ENCODE data around the gene ZG16B.

ZG16B gene

DNA sequence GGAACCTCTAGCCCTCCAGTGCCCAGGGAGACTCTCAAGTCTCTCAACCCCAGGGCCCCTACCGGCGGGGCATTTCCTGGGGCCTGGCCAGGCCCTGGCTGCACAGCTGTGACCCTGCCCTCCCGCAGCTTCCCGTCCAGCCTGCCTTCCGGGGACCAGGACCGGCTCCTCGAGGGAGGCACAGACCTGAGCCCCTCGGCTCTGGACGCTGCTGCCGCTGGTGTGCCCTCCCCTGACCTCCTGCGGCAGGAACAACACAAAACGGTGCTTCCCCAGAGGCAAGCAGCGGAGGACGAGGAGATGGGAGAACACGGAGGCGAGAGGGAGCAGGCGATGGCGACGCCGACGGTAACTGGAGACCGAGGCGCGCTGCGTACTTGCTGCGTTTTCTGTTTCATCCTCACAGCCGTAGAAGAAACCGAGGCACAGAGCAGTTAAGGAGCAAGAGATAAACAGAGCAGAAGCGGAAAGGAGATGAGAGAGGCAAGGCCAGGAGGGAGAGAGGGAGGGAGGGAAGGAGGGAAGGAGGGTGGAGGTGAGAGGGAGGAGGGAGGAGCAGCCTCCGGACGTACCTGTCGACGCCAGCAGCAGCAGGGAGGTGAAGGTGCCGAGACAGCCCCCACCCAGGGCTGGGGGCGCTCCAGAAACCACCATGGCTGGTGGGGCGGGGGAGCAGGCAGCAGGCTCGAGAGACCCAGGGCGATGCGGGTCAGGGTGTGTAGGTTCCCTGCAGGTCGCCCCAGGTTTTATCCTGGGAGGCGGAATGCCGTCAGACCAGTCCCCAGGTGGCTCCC lies 27.5 kb downstream of the ZG16B start, which contains the start of gene PRSS22:
TSS of gene PRSS22 (minus strand) at position 720 of the 794 bp plus-strand sequence. CDS start at position 654, 66 bp downstream.
- H2AK5ac ChIP-seq (ENCODE audit: low read depth, low read length): peak within 1 kb of the TSS; percentile 37
- DNase-seq (ENCODE audit: low spot score): no peak
- peak within 1 kb of the TSS; percentile 56 for H3K14ac ChIP-seq (ENCODE audit: low read length)
- no peak within 1 kb of the TSS for H2BK15ac ChIP-seq (ENCODE audit: low read length)
- H3K4me2 ChIP-seq (ENCODE audit: insufficient read depth, low read length, poor library complexity, severe bottlenecking): peak within 1 kb of the TSS; percentile 18
- H3K27me3 ChIP-seq (ENCODE audit: control insufficient read depth in 3 of 3, insufficient read depth in 3 of 3, low read depth in 1 of 3, low read length in 3 of 3): peaks cover 13 to 41% (median 32%) of the 10 kb centered on the region in 3 experiments
- H3K4me3 ChIP-seq (ENCODE audit: low read length in 2 of 2): no peak within 1 kb of the TSS
- no peak within 1 kb of the TSS for H4K91ac ChIP-seq (ENCODE audit: low read depth, low read length, poor library complexity)
- H3K79me1 ChIP-seq (ENCODE audit: low read depth, low read length): no peaks in the 10 kb centered on the region
- H3K4me1 ChIP-seq (ENCODE audit: control insufficient read depth in 2 of 2, insufficient read depth in 1 of 2, low read depth in 1 of 2, low read length in 2 of 2): no peaks in the 10 kb centered on the region
- H2AFZ ChIP-seq (ENCODE audit: low read length): peak within 1 kb of the TSS; percentile 83
- peak within 1 kb of the TSS; percentile 70 for H3K9ac ChIP-seq (ENCODE audit: low read depth, low read length, poor library complexity)
- H3K4ac ChIP-seq (ENCODE audit: low read length): no peak within 1 kb of the TSS
- no peak within 1 kb of the TSS for H2BK120ac ChIP-seq (ENCODE audit: low read depth, low read length)
- peaks cover 4 to 14% of the 10 kb centered on the region in 2 donors for H3K9me3 ChIP-seq (replicated peaks in 1 of 2; ENCODE audit: control insufficient read depth in 2 of 2, insufficient read depth in 1 of 2, low read depth in 1 of 2, low read length in 2 of 2)
- H3K27ac ChIP-seq (replicated peaks; ENCODE audit: low read length): no peak within 1 kb of the TSS
- peak within 1 kb of the TSS; percentile 74 for H3K18ac ChIP-seq (ENCODE audit: low read length)
- no CpG with 5 or more reads among the region's 42 CpGs for WGBS, 2 donors (ENCODE audit: extremely low coverage in 2 of 2, insufficient read length in 2 of 2, insufficient replicate concordance in 1 of 2)
- H2BK5ac ChIP-seq (ENCODE audit: low read length): no peak within 1 kb of the TSS
- no peak within 1 kb of the TSS for H4K8ac ChIP-seq (ENCODE audit: low read depth, low read length)
- H3K36me3 ChIP-seq (replicated peaks in 1 of 2; ENCODE audit: control insufficient read depth in 2 of 2, insufficient read depth in 2 of 2, low read length in 2 of 2): no peaks in the 10 kb centered on the region
- H3K23ac ChIP-seq (ENCODE audit: low read depth, low read length, poor library complexity): peak within 1 kb of the TSS; percentile 73
- H2BK12ac ChIP-seq (ENCODE audit: low read length): no peak within 1 kb of the TSS

DNA sequence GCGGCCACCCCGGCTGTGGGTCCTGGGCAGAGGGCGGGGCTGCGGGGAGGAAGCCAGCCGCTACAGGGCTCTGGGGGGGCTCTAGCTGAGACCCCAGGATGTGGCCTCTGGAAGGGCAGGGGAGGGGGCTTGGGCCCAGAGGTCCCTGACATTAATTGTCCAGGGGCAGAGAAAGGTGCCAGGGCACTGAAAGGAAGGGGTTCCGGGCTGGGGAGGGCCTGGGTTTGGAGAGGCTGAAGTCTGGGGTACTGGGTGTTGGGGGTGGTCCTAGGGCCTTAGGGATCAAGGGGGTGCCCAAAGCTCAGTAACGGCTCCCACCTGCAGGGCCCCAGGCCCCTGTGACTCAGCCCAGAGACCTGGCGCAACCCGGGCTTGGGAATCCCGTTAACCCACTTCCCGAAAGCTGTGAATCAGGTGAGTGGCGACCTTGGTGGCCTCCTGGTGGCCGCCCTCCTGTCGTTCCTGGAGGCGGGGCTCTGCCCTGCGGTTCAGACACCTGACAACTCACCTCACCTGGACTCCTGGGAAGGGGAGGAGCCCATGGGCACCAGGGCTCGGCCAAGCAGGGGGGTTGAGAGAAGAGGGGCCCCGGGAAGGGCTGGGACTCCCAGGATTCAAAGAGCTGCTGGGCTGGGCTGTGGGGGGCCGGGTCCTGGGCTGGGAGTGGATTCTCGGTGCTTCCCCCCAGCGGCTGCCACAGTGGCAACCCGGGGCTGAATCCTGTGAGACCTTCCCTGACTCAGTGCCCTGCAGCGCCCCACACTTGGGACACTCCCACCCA lies 28.3 kb downstream of the ZG16B start:
- H2BK12ac ChIP-seq (ENCODE audit: low read length): no peak overlapping the region
- H3K9me3 ChIP-seq (replicated peaks in 1 of 2; ENCODE audit: control insufficient read depth in 2 of 2, insufficient read depth in 1 of 2, low read depth in 1 of 2, low read length in 2 of 2): peaks cover 2 to 14% of the 10 kb centered on the region in 2 donors
- H2BK5ac ChIP-seq (ENCODE audit: low read length): no peak overlapping the region
- no peak overlapping the region for H4K8ac ChIP-seq (ENCODE audit: low read depth, low read length)
- no peak overlapping the region for H4K91ac ChIP-seq (ENCODE audit: low read depth, low read length, poor library complexity)
- no CpG with 5 or more reads among the region's 23 CpGs for WGBS, 2 donors (ENCODE audit: extremely low coverage in 2 of 2, insufficient read length in 2 of 2, insufficient replicate concordance in 1 of 2)
- H3K4me2 ChIP-seq (ENCODE audit: insufficient read depth, low read length, poor library complexity, severe bottlenecking): no peak overlapping the region
- H3K18ac ChIP-seq (ENCODE audit: low read length): peak overlapping the region; percentile 38
- H3K14ac ChIP-seq (ENCODE audit: low read length): no peak overlapping the region
- H3K27ac ChIP-seq (replicated peaks; ENCODE audit: low read length): no peak overlapping the region
- H2BK15ac ChIP-seq (ENCODE audit: low read length): no peak overlapping the region
- no peak overlapping the region for H3K9ac ChIP-seq (ENCODE audit: low read depth, low read length, poor library complexity)
- H3K79me1 ChIP-seq (ENCODE audit: low read depth, low read length): no peaks in the 10 kb centered on the region
- no peak overlapping the region for H3K4ac ChIP-seq (ENCODE audit: low read length)
- H3K4me3 ChIP-seq (ENCODE audit: low read length in 2 of 2): no peak overlapping the region
- peaks cover 13 to 41% (median 32%) of the 10 kb centered on the region in 3 experiments for H3K27me3 ChIP-seq (ENCODE audit: control insufficient read depth in 3 of 3, insufficient read depth in 3 of 3, low read depth in 1 of 3, low read length in 3 of 3)
- H2AFZ ChIP-seq (ENCODE audit: low read length): peak overlapping the region; percentile 83
- no peak overlapping the region for H3K23ac ChIP-seq (ENCODE audit: low read depth, low read length, poor library complexity)
- no peaks in the 10 kb centered on the region for H3K36me3 ChIP-seq (replicated peaks in 1 of 2; ENCODE audit: control insufficient read depth in 2 of 2, insufficient read depth in 2 of 2, low read length in 2 of 2)
- H2BK120ac ChIP-seq (ENCODE audit: low read depth, low read length): no peak overlapping the region
- no peaks in the 10 kb centered on the region for H3K4me1 ChIP-seq (ENCODE audit: control insufficient read depth in 2 of 2, insufficient read depth in 1 of 2, low read depth in 1 of 2, low read length in 2 of 2)
- no peak overlapping the region for H2AK5ac ChIP-seq (ENCODE audit: low read depth, low read length)
- DNase-seq (ENCODE audit: low spot score): no peak

DNA sequence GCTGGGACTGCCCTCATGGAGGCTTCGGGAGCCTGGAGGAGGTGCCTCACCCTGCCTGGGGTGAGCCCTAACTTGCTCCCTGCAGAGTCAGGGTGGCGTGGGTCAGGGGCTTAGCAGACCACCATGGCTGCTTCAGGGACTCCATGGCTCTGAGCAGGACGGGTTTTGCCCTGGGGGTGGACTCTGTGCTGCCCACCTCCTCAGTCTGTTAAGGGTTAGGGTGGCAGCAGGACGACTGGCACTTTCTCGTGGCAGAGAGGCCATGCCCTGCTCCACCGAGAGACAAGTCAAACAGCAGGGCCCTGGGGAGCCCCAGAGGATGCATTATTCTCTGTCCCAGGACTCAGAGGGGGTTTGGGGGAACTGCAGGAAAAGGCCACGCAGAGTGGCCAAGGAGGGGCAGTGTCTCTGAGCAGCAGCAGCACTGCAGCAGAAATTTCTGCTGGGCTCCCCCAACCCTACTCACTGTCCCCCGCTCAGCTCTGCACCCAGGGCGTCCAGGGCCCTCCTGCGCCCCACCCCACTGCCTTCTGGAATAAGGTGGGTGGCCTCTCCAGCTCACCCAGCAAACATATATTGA lies 29.7 kb downstream of the ZG16B start:
- H3K9ac ChIP-seq (ENCODE audit: low read depth, low read length, poor library complexity): no peak overlapping the region
- no peak for DNase-seq (ENCODE audit: low spot score)
- no peak overlapping the region for H2BK120ac ChIP-seq (ENCODE audit: low read depth, low read length)
- no peak overlapping the region for H3K4me3 ChIP-seq (ENCODE audit: low read length in 2 of 2)
- H3K18ac ChIP-seq (ENCODE audit: low read length): no peak overlapping the region
- H2AK5ac ChIP-seq (ENCODE audit: low read depth, low read length): no peak overlapping the region
- H3K36me3 ChIP-seq (replicated peaks in 1 of 2; ENCODE audit: control insufficient read depth in 2 of 2, insufficient read depth in 2 of 2, low read length in 2 of 2): no peaks in the 10 kb centered on the region
- H2AFZ ChIP-seq (ENCODE audit: low read length): no peak overlapping the region
- H3K4me2 ChIP-seq (ENCODE audit: insufficient read depth, low read length, poor library complexity, severe bottlenecking): no peak overlapping the region
- H3K9me3 ChIP-seq (replicated peaks in 1 of 2; ENCODE audit: control insufficient read depth in 2 of 2, insufficient read depth in 1 of 2, low read depth in 1 of 2, low read length in 2 of 2): peaks cover 2 to 5% of the 10 kb centered on the region in 2 donors
- H4K91ac ChIP-seq (ENCODE audit: low read depth, low read length, poor library complexity): no peak overlapping the region
- no peak overlapping the region for H3K23ac ChIP-seq (ENCODE audit: low read depth, low read length, poor library complexity)
- H3K27ac ChIP-seq (replicated peaks; ENCODE audit: low read length): no peak overlapping the region
- no peak overlapping the region for H2BK12ac ChIP-seq (ENCODE audit: low read length)
- no peak overlapping the region for H2BK5ac ChIP-seq (ENCODE audit: low read length)
- H3K14ac ChIP-seq (ENCODE audit: low read length): no peak overlapping the region
- no peak overlapping the region for H4K8ac ChIP-seq (ENCODE audit: low read depth, low read length)
- H2BK15ac ChIP-seq (ENCODE audit: low read length): no peak overlapping the region
- no peaks in the 10 kb centered on the region for H3K4me1 ChIP-seq (ENCODE audit: control insufficient read depth in 2 of 2, insufficient read depth in 1 of 2, low read depth in 1 of 2, low read length in 2 of 2)
- H3K27me3 ChIP-seq (ENCODE audit: control insufficient read depth in 3 of 3, insufficient read depth in 3 of 3, low read depth in 1 of 3, low read length in 3 of 3): peaks cover 13 to 41% (median 33%) of the 10 kb centered on the region in 3 experiments
- no peaks in the 10 kb centered on the region for H3K79me1 ChIP-seq (ENCODE audit: low read depth, low read length)
- no peak overlapping the region for H3K4ac ChIP-seq (ENCODE audit: low read length)
- no CpG with 5 or more reads among the region's 10 CpGs for WGBS, 2 donors (ENCODE audit: extremely low coverage in 2 of 2, insufficient read length in 2 of 2, insufficient replicate concordance in 1 of 2)
